Measurements from ENCODE around the gene AUTS2.

DNA sequence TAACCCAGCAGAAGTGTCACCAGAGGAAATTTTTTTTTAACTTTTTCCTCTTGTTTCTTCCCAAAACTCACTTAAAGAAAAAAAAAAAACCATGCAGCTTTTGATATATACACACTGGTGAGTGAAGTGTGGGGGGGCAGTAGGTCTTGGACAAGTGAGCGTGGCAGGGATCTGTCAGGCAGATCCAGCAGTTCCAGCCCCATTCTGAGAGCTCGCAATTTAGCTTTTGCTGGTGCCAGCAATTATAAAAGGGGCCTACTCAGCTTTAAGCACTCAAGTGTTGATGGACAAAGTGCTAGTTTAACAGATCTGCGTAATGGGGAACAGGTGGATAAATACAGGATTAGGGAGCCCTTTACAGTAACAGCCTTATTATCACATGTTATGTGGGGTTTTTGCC, 914.5 kb downstream of the AUTS2 start:
- TF ChIP-seq CTCF (IDR thresholded peaks at IDR 0.05; ENCODE audit: insufficient read depth, low read length) (no peak), POLR2AphosphoS5 (IDR thresholded peaks at IDR 0.05; ENCODE audit: low read depth) (no peak), GABPA (IDR thresholded peaks at IDR 0.05; ENCODE audit: low read depth) (no peak), SPI1 (IDR thresholded peaks at IDR 0.05; ENCODE audit: borderline replicate concordance, low read depth) (no peak)

Data from HL-60 (cell line).